Duodenal mucosa (tissue), 2 donors: ENCODE results near the gene GET4.

Source experiments
- H3K27ac ChIP-seq: one replicate; pipeline ENCODE4 v1.7.0; 2013; ENCODE audit warnings: low read depth, low read length
- H3K27me3 ChIP-seq, 2 donors: one replicate each; pipeline ENCODE4 v1.7.0; 2013; ENCODE audit warnings: low read length in 2 of 2, control low read depth in 1 of 2; ENCODE audit not compliant: insufficient read depth in 2 of 2, control insufficient read depth in 1 of 2
- H3K36me3 ChIP-seq, 2 donors: one replicate each; pipeline ENCODE4 v1.7.0; 2013; ENCODE audit warnings: low read length in 2 of 2, control low read depth in 1 of 2; ENCODE audit not compliant: insufficient read depth in 2 of 2, control insufficient read depth in 1 of 2
- H3K4me1 ChIP-seq, 2 donors: one replicate each; pipeline ENCODE4 v1.7.0; 2013; ENCODE audit warnings: low read length in 2 of 2, control low read depth in 1 of 2; ENCODE audit not compliant: insufficient read depth in 2 of 2, control insufficient read depth in 1 of 2
- H3K4me3 ChIP-seq, 2 donors: one replicate each; pipeline ENCODE4 v1.7.0; 2013; ENCODE audit warnings: low read length in 2 of 2, low read depth in 1 of 2
- H3K9ac ChIP-seq, 2 donors: one replicate each; pipeline ENCODE4 v1.7.0; 2013; ENCODE audit warnings: low read length in 2 of 2, low read depth in 1 of 2
- H3K9me3 ChIP-seq, 2 donors: one replicate each; pipeline ENCODE4 v1.7.0; 2013; ENCODE audit warnings: low read length in 2 of 2, control low read depth in 1 of 2; ENCODE audit not compliant: control insufficient read depth in 1 of 2

Gene GET4

DNA sequence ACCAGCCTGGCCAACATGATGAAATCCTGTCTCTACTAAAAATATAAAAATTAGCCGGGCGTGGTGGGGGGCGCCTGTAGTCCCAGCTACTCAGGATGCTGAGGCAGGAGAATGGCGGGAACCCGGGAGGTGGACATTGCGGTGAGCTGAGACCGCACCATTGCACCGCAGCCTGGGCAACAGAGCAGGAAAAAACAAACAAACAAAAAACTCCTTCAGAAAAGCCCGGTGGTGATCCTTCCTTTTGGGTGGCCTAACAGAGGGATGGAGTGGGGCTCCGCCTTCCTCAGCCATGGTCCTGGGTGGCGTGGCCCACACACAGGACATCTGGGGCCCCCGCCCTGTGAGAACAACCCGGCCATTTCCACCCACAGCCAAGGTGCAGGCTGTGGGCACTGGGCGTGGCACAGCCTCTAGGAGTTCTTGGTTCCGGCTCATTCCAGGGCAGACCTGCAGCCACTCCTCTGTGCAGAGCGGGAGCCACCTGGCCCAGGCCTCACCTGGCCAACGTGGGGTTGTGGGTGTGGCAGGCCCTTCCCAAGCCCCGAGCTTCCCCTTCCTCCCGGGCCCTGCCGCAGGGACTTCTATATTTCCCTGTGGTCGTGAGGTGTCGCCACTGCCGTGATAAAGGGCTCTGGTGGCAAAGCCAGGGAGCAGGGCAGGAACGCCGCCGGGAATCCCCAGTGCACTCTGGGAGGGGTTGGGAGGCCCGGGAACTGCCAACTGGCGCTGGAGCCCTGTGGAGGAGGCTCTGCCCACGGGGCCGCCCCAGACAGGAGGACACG lies 37.6 kb downstream of the GET4 start:
- H3K36me3 ChIP-seq: peaks cover 0 to 4% of the 10 kb centered on the region in 2 donors
- H3K27ac ChIP-seq: peak overlapping the region; percentile 73
- H3K27me3 ChIP-seq: no peaks in the 10 kb centered on the region
- H3K9me3 ChIP-seq: no peaks in the 10 kb centered on the region
- peaks cover 20 to 31% of the 10 kb centered on the region in 2 donors for H3K4me1 ChIP-seq
- H3K4me3 ChIP-seq: no peak overlapping the region
- peak overlapping the region in 1 of 2 donors; percentile 2 for H3K9ac ChIP-seq

DNA sequence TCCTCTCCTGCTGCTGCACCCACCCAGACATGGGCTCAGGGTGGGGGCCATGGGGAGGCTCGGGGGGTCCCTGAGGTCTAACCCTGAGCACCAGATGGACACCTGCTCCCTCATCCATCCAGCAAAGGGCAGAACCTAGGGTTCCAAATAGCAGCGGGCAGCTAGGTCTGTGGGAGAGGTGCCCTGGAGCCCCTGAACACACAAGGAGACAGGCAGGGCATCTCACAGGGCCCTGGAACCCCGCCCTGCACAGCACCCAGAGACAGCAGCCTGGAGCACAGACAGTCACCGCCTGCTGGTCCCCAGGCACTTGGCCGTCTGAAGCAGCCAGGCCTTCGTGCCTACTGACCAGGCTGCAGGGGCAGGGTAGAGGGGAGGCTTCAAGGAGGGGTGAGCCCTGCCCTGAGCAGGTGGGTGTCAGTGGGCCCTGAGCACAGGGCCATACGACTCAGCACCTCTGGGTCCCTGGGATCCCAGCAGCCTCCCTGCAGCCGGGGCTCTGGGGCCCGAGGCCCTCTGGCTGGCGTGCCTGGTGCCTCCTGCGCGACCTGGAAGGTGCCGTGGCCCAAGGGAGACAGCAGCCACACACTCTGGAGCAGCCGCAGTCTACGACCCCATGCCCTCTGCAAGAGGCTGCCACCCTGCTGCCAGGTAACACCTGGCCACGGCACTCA lies 38.3 kb downstream of the GET4 start:
- peak overlapping the region; percentile 73 for H3K27ac ChIP-seq
- no peaks in the 10 kb centered on the region for H3K27me3 ChIP-seq
- no peaks in the 10 kb centered on the region for H3K9me3 ChIP-seq
- H3K36me3 ChIP-seq: peaks cover 0 to 4% of the 10 kb centered on the region in 2 donors
- peaks cover 20 to 27% of the 10 kb centered on the region in 2 donors for H3K4me1 ChIP-seq
- peak overlapping the region in 1 of 2 donors; percentile 2 for H3K9ac ChIP-seq
- no peak overlapping the region for H3K4me3 ChIP-seq

DNA sequence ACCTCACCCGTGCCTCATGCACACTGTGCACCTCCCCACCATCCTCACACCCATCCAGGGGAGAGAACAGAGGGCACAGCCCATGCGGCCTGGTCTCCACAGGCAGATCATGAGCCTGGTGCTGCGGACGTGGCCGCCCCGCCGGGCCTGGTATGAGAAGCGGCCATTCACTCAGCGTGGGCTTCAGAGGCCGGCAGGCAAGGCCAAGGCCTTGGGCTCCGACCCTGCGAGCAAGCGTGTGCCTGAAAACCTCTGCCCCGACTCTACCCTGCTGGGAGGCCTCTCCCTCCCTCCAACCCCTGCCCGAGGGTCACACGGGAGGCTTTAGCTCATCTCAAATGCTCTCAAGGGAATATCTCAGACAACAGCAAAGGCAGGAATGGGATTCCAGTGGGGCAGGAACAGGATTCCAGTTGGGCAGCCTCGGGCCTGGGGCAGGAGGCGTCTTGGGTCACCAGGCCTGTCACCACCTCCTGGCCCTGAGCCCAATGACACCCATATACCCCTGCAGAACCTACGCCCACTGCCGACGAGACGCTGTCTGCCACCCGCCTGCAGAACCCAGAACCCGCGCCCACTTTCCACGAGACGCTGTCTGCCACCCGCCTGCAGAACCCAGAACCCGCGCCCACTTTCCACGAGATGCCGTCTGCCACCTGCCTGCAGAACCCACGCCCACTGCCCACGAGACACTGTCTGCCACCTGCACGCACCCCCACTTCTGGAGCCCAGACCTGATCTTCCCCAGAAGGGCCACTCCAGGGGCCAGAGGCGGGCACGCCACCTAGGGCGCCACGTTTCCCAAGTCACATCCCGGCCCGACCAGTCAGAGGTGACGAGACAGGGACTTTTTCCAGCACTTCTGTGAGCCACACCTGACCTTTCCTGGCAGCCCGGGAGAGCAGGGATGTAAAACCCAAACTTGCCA lies 39.2 kb downstream of the GET4 start:
- peak overlapping the region in 1 of 2 donors; percentile 2 for H3K9ac ChIP-seq
- no peak overlapping the region for H3K27ac ChIP-seq
- H3K4me1 ChIP-seq: peaks cover 24 to 26% of the 10 kb centered on the region in 2 donors

DNA sequence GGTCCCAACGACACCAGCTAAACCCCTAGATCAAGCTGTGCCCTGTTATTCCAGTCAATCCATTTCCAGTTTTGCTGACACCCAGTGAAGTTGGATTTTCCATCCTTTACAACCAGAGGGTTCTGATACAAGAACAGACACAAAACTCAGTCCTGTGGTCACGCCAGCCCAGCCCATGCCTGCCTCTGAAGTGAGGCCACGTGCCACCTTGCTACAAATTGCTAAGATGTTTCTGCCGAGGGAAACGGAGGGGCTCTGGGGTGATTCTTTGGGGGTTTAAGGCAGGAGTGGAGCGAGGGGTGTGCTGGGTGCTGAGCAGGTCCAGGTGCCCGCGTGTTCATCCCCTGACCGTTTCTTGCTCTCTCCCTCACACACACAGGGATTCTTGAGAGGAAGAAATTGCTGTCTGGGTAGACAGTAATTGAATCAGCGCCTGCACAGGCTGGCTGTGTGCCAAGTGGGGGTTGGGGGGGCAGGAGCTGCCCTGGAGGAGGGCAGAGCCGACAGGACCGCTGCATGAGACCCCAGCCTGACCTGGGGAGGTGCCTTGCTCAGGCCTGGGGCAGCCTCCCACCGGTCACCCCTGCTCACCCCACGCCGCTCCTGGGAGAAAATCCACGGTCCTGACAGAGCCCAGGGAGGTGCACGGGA lies 40.1 kb downstream of the GET4 start:
- no peak overlapping the region for H3K9ac ChIP-seq
- no peaks in the 10 kb centered on the region for H3K9me3 ChIP-seq
- peaks cover 32 to 34% of the 10 kb centered on the region in 2 donors for H3K4me1 ChIP-seq
- no peaks in the 10 kb centered on the region for H3K27me3 ChIP-seq
- H3K27ac ChIP-seq: no peak overlapping the region
- no peak overlapping the region for H3K4me3 ChIP-seq
- peaks cover 0 to 4% of the 10 kb centered on the region in 2 donors for H3K36me3 ChIP-seq

More for the DNA sequence above, 39.2 kb downstream of the GET4 start:
- H3K36me3 ChIP-seq: peaks cover 0 to 4% of the 10 kb centered on the region in 2 donors
- H3K4me3 ChIP-seq: no peak overlapping the region
- H3K27me3 ChIP-seq: no peaks in the 10 kb centered on the region
- no peaks in the 10 kb centered on the region for H3K9me3 ChIP-seq

DNA sequence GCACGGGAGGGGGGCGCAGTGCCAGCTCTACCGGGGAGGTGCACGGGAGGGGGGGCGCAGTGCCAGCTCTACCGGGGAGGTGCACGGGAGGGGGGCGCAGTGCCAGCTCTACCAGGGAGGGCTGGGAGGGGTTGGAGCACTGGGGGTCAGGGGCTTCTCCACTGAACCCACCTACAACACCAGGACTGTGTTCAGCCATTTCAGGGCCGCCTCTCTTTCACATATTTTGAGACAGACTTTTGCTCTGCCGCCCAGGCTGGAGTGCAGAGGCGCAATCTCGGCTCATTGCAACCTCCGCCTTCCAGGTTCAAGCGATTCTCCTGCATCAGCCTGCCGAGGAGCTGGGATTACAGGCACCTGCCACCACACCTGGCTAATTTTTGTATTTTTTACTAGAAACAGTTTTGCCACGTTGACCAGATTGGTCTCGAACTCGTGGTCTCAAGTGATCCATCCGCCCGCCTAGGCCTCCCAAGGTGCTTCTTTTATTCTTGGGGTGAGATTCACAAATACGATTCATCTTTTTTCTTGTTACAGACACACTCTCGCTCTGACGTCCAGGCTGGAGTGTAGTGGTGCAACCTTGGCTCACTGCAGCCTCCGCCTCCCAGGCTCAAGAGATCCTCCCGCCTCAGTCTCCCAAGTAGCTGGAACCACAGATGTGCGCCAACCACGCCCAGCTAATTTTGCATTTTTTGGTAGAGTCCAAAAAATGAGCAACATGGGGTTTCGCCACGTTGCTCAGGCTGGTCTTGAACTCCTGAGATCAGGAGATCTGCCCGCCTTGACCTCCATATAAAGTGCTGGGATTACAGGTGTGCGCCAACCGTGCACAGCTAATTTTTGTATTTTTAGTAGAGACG lies 41.1 kb downstream of the GET4 start:
- H3K27me3 ChIP-seq: no peaks in the 10 kb centered on the region
- no peak overlapping the region for H3K27ac ChIP-seq
- H3K4me1 ChIP-seq: peaks cover 43 to 45% of the 10 kb centered on the region in 2 donors
- H3K9ac ChIP-seq: no peak overlapping the region
- peaks cover 0 to 4% of the 10 kb centered on the region in 2 donors for H3K36me3 ChIP-seq
- H3K4me3 ChIP-seq: no peak overlapping the region
- H3K9me3 ChIP-seq: no peaks in the 10 kb centered on the region

DNA sequence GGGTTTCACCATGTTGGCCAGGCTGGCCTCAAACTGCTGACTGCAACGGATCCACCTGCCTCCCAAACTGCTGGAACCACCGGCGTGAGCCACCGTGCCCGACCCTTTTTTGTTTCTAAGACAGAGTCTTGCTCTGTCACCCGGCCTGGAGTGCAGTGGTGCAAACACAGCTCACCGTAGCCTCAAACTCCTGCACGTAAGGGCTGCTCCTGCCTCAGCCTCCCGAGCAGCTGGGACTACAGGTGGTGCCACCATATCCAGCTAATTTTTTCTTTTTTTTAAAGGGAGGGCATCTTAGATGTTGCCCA lies 41.7 kb downstream of the GET4 start:
- Histone ChIP-seq H3K27ac (no peak overlapping the region), H3K4me1 (peaks cover 47 to 50% of the 10 kb centered on the region in 2 donors), H3K4me3 (no peak overlapping the region)

DNA sequence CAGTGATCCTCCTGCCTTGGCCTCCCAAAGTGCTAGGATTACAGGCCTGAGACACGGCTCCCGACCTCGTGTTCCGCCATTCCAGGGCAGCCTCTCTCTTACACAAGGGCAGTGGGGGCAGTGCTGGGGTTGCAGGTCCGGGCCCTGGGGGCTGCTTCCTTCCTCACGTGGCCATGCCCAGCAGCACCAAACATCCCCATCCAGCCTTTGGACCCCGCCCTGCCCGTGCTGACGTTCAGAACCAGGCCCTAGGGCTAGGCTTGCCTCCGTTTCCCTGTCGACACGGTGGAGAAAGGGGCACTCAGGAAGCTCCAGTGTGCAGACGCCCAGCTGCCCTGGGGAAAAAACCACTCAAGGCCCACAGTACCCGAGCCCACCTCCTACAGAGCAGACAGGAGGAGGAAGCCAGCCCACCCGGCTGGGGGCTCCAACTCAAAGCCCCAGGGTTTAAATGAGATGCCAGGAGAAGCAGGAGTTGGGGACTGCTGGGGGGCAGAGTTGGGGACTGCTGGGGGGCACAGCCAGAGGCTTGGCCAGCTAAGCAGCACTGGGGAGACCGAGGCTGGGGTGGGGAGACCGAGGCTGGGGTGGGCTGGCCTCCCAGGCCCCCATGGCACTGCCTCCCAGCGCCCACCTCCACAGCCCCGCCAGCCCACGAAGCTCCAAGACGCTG lies 42.2 kb downstream of the GET4 start:
- no peak overlapping the region for H3K27ac ChIP-seq
- H3K9me3 ChIP-seq: no peaks in the 10 kb centered on the region
- H3K36me3 ChIP-seq: peaks cover 0 to 4% of the 10 kb centered on the region in 2 donors
- peaks cover 52 to 54% of the 10 kb centered on the region in 2 donors for H3K4me1 ChIP-seq
- H3K9ac ChIP-seq: no peak overlapping the region
- H3K27me3 ChIP-seq: no peaks in the 10 kb centered on the region
- no peak overlapping the region for H3K4me3 ChIP-seq

More for the DNA sequence above, 41.7 kb downstream of the GET4 start:
- no peaks in the 10 kb centered on the region for H3K9me3 ChIP-seq
- H3K9ac ChIP-seq: no peak overlapping the region
- peaks cover 0 to 4% of the 10 kb centered on the region in 2 donors for H3K36me3 ChIP-seq
- no peaks in the 10 kb centered on the region for H3K27me3 ChIP-seq

DNA sequence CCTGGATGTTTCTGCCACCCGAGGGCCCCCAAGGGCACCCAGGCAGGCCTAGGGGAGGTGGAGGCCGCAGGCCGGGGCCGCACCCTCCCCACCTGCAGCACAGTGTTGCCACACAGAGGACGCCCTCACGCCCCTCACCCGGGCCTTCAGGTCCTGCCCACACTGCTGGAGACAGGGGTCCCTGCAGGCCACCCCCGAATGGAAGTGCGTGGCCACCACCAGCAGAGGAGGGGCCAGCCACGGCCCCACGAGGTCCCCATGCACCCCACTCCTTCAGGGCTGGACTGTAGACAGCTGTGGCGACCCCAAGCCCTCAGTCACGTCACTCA lies 42.7 kb downstream of the GET4 start:
- Histone ChIP-seq H3K27ac (no peak overlapping the region), H3K4me1 (peaks cover 53 to 57% of the 10 kb centered on the region in 2 donors), H3K27me3 (no peaks in the 10 kb centered on the region), H3K36me3 (peaks cover 0 to 4% of the 10 kb centered on the region in 2 donors), H3K4me3 (no peak overlapping the region), H3K9ac (no peak overlapping the region), H3K9me3 (no peaks in the 10 kb centered on the region)

DNA sequence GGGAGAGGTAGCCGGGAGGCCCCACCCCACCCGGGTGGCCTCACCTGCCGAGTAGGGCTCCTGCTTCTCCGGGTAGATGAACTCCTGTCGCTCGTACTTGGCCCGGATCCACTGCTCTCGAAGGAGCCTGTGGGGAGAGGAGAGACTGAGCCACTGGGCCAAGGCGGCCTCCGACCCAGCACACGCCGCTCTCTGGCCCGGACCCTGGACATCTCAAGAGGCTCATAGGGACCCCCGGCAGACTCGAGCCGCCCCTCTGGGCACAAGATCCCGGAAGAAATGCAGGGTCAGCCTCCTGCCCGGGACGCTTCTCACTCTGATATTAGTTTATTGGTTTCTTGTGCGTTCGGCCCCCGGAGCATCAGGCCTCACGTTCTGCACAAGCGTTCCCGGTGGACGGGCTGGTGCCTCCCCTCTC lies 43.6 kb downstream of the GET4 start:
- Histone ChIP-seq H3K9me3 (no peaks in the 10 kb centered on the region), H3K27me3 (no peaks in the 10 kb centered on the region), H3K4me3 (no peak overlapping the region), H3K4me1 (peaks cover 53 to 55% of the 10 kb centered on the region in 2 donors), H3K27ac (no peak overlapping the region), H3K9ac (no peak overlapping the region), H3K36me3 (peaks cover 0 to 4% of the 10 kb centered on the region in 2 donors)
